ENCODE data around the gene WDR74. TPM values are rescaled to one million over a fixed set of nuclear protein-coding genes. Genes with fewer than 3 reads are reported as not detected.
A peak's percentile ranks its signal among the peaks of the same experiment; 100 is the strongest.

The WDR74 gene
- total RNA-seq, 4 donors from 2014 or later, result 26.6 to 46.8 (median 39.3) TPM

- H3K36me3 ChIP-seq, result peaks cover 0 to 53% of the 10 kb centered on the region in 2 donors
- H3K27ac ChIP-seq, result no peak overlapping the region
- peaks cover 7 to 66% (median 33%) of the 10 kb centered on the region in 3 donors for H3K4me1 ChIP-seq
- H3K27me3 ChIP-seq, result no peaks in the 10 kb centered on the region
- no peak for ATAC-seq
- H3K9me3 ChIP-seq, result no peaks in the 10 kb centered on the region
- WGBS, 2 donors (ENCODE audit: low coverage in 1 of 2), result 20 to 45% methylated on average over 1 to 2 of the region's 3 CpGs
- TF ChIP-seq CTCF (IDR thresholded peaks at IDR 0.05) (no peak), POLR2AphosphoS5 (IDR thresholded peaks at IDR 0.05) (no peak), EP300 (IDR thresholded peaks at IDR 0.05) (no peak)
- H3K4me3 ChIP-seq, result no peak overlapping the region
Measured at GRCh38 chr11:62789576-62789975, 49.8 kb downstream of the WDR74 start.

- Histone ChIP-seq H3K27me3 (no peaks in the 10 kb centered on the region), H3K36me3 (peaks cover 0 to 47% of the 10 kb centered on the region in 2 donors), H3K4me3 (no peak overlapping the region), H3K27ac (no peak overlapping the region), H3K9me3 (no peaks in the 10 kb centered on the region), H3K4me1 (peaks cover 7 to 66% (median 33%) of the 10 kb centered on the region in 3 donors)
- WGBS, 2 donors (ENCODE audit: low coverage in 1 of 2), result 43 to 51% methylated on average over 1 to 2 of the region's 5 CpGs
- TF ChIP-seq CTCF (IDR thresholded peaks at IDR 0.05), result no peak
- no peak for TF ChIP-seq POLR2AphosphoS5 (IDR thresholded peaks at IDR 0.05)
- no peak for TF ChIP-seq EP300 (IDR thresholded peaks at IDR 0.05)
- TF ChIP-seq POLR2A (IDR thresholded peaks at IDR 0.05), result no peak
- no peak for ATAC-seq
Measured at GRCh38 chr11:62788991-62789390, 50.4 kb downstream of the WDR74 start.

GRCh38 chr11:62787005-62787759 is 52.2 kb downstream of the WDR74 start, which contains the start of gene TMEM179B:
TMEM179B (plus strand) TSS chr11:62787402; CDS start chr11:62787432, 30 bp downstream.
- Histone ChIP-seq H3K36me3 (peaks cover 0 to 43% of the 10 kb centered on the region in 2 donors), H3K27me3 (no peaks in the 10 kb centered on the region), H3K4me3 (peak within 1 kb of the TSS; percentile 95 to 100), H3K4me1 (peaks cover 3 to 57% (median 27%) of the 10 kb centered on the region in 3 donors), H3K27ac (peak within 1 kb of the TSS; percentile 92 to 100 (median 96)), H3K9me3 (no peaks in the 10 kb centered on the region)
- WGBS, 2 donors (ENCODE audit: low coverage in 1 of 2), result 0% methylated on average over 1 of the region's 88 CpGs; no CpG with 5 or more reads in 1 of the 2 donors
- no peak for TF ChIP-seq EP300 (IDR thresholded peaks at IDR 0.05)
- TF ChIP-seq POLR2A (IDR thresholded peaks at IDR 0.05), result peak; percentile 96 to 97
- peak in 3 of 4 experiments; percentile 45 to 70 (median 48) for TF ChIP-seq CTCF (IDR thresholded peaks at IDR 0.05)
- TF ChIP-seq POLR2AphosphoS5 (IDR thresholded peaks at IDR 0.05), result peak; percentile 98
- peak; percentile 94 for ATAC-seq

GRCh38 chr11:62786318-62787004 is 52.9 kb downstream of the WDR74 start:
- peak; percentile 88 for ATAC-seq
- no peaks in the 10 kb centered on the region for H3K27me3 ChIP-seq
- TF ChIP-seq EP300 (IDR thresholded peaks at IDR 0.05) (no peak), POLR2A (IDR thresholded peaks at IDR 0.05) (no peak), POLR2AphosphoS5 (IDR thresholded peaks at IDR 0.05) (peak; percentile 49), CTCF (IDR thresholded peaks at IDR 0.05) (peak; percentile 92 to 99 (median 97))
- peak overlapping the region; percentile 92 to 100 (median 96) for H3K27ac ChIP-seq
- no peaks in the 10 kb centered on the region for H3K9me3 ChIP-seq
- peaks cover 2 to 52% (median 24%) of the 10 kb centered on the region in 3 donors for H3K4me1 ChIP-seq
- 8% methylated on average over 2 of the region's 51 CpGs; no CpG with 5 or more reads in 1 of the 2 donors for WGBS, 2 donors (ENCODE audit: low coverage in 1 of 2)
- peak overlapping the region; percentile 95 to 100 for H3K4me3 ChIP-seq
- peaks cover 0 to 48% of the 10 kb centered on the region in 2 donors for H3K36me3 ChIP-seq

Small RNA genes within 50 kb of the gene (small RNA-seq; reads per million reads assigned to genes)
- 0 to 1.0 (median 0.59) reads per million in 4 donors for gene MIR6514
- 0 reads per million in 4 donors for gene RF00099
- 0 reads per million in 4 donors for gene RNU6-118P
- 0 reads per million in 4 donors for gene SNORD22
- 0 reads per million in 4 donors for gene SNORD26
- 0 reads per million in 4 donors for gene SNORD27
- gene SNORD28, result 0 reads per million in 4 donors
- 1,014 to 7,970 (median 4,021) reads per million in 4 donors for gene SNORD30

Other genes starting within 250 kb of the WDR74 start
- gene TUT1, start 248.1 kb downstream of the WDR74 start, total RNA-seq, result 1 to 10 TPM; 3.8 to 9.6 (median 7.6) TPM
- gene MTA2, start 237.7 kb downstream of the WDR74 start, total RNA-seq, result 10 to 100 TPM; 67.9 to 88.7 (median 85.6) TPM
- 10 to 100 TPM; 25.4 to 36.7 (median 31.9) TPM for gene EML3, start 226.8 kb downstream of the WDR74 start, total RNA-seq
- 10 to 100 TPM in 3 of 4 donors, 1 to 10 TPM in 1; 3.0 to 18.3 (median 10.7) TPM for gene ROM1, start 226.3 kb downstream of the WDR74 start, total RNA-seq
- gene B3GAT3, start 217.6 kb downstream of the WDR74 start, total RNA-seq, result 10 to 100 TPM; 11.4 to 25.8 (median 22.4) TPM
- 100 to 1,000 TPM in 3 of 4 donors, 10 to 100 TPM in 1; 87.8 to 151 (median 134) TPM for gene GANAB, start 193.0 kb downstream of the WDR74 start, total RNA-seq
- gene INTS5, start 186.3 kb downstream of the WDR74 start, total RNA-seq, result 10 to 100 TPM; 12.6 to 19.0 (median 14.5) TPM
- gene C11orf98, start 174.4 kb downstream of the WDR74 start, total RNA-seq, result 10 to 100 TPM; 19.3 to 39.5 (median 26.8) TPM
- gene CSKMT, start 174.3 kb downstream of the WDR74 start, total RNA-seq, result 10 to 100 TPM in 1 of 4 donors, 1 to 10 TPM in 3; 2.0 to 18.6 (median 7.3) TPM
- 10 to 100 TPM in 1 of 4 donors, 1 to 10 TPM in 3; 7.3 to 10.1 (median 8.4) TPM for gene UQCC3, start 167.9 kb downstream of the WDR74 start, total RNA-seq
- 1 to 10 TPM; 1.2 to 3.9 (median 2.2) TPM for gene LBHD1, start 167.3 kb downstream of the WDR74 start, total RNA-seq
- 100 to 1,000 TPM; 162 to 185 (median 174) TPM for gene UBXN1, start 160.5 kb downstream of the WDR74 start, total RNA-seq
- 10 to 100 TPM; 20.1 to 42.1 (median 32.1) TPM for gene LRRN4CL, start 150.1 kb downstream of the WDR74 start, total RNA-seq
- 10 to 100 TPM; 25.7 to 37.8 (median 29.2) TPM for gene BSCL2, start 132.2 kb downstream of the WDR74 start, total RNA-seq
- not detected for gene GNG3, start 131.9 kb downstream of the WDR74 start, total RNA-seq
- gene HNRNPUL2, start 112.1 kb downstream of the WDR74 start, total RNA-seq, result 10 to 100 TPM; 24.2 to 43.7 (median 31.0) TPM
- 10 to 100 TPM; 12.5 to 20.5 (median 19.8) TPM for gene TTC9C, start 111.1 kb downstream of the WDR74 start, total RNA-seq
- gene ZBTB3, start 85.4 kb downstream of the WDR74 start, total RNA-seq, result 10 to 100 TPM in 3 of 4 donors, 1 to 10 TPM in 1; 8.8 to 15.8 (median 12.3) TPM
- 10 to 100 TPM; 34.4 to 49.5 (median 39.5) TPM for gene POLR2G, start 78.0 kb downstream of the WDR74 start, total RNA-seq
- gene TAF6L, start 68.2 kb downstream of the WDR74 start, total RNA-seq, result 10 to 100 TPM in 3 of 4 donors, 1 to 10 TPM in 1; 5.5 to 23.4 (median 14.5) TPM
- 10 to 100 TPM; 25.8 to 50.7 (median 33.9) TPM for gene TMEM179B, start 52.2 kb downstream of the WDR74 start, total RNA-seq
- gene TMEM223, start 47.6 kb downstream of the WDR74 start, total RNA-seq, result 10 to 100 TPM; 17.0 to 25.8 (median 19.1) TPM
- 10 to 100 TPM; 33.2 to 72.3 (median 57.2) TPM for gene NXF1, start 34.1 kb downstream of the WDR74 start, total RNA-seq
- gene STX5, start 7.5 kb downstream of the WDR74 start, total RNA-seq, result 10 to 100 TPM; 23.3 to 31.6 (median 27.8) TPM
- gene TEX54, start 6.7 kb downstream of the WDR74 start, total RNA-seq, result not detected
- 100 to 1,000 TPM in 1 of 4 donors, 10 to 100 TPM in 3; 66.9 to 144 (median 80.2) TPM for gene SLC3A2, start 41.3 kb upstream of the WDR74 start, total RNA-seq
- under 1 TPM in 3 of 4 donors, not detected in 1; 0.16 to 0.89 (median 0.27) TPM for gene CHRM1, start 81.8 kb upstream of the WDR74 start, total RNA-seq
- not detected for gene SLC22A6, start 145.4 kb upstream of the WDR74 start, total RNA-seq
- not detected for gene SLC22A8, start 176.3 kb upstream of the WDR74 start, total RNA-seq

Measured in gastroesophageal sphincter (tissue), 4 donors.